KMS-11 (cell line): ENCODE data around the gene MTRR.

Experiments used
- H2AFZ ChIP-seq: fragments of 200-600 bp; sonication (generic); 2 replicates; pipeline ENCODE4 v1.6.1; 2016; ENCODE audit warnings: antibody characterized with exemption, mixed run types, low read depth
- H3K27ac ChIP-seq: fragments of 200-600 bp; sonication (generic); 2 replicates; pipeline ENCODE4 v1.6.1; 2016; ENCODE audit warnings: mild to moderate bottlenecking, mixed run types
- H3K27me3 ChIP-seq: fragments of 200-600 bp; sonication (generic); 2 replicates; pipeline ENCODE4 v1.6.1; 2017; ENCODE audit warnings: mild to moderate bottlenecking, low read depth, mixed run types, moderate library complexity; ENCODE audit not compliant: insufficient read depth
- H3K36me3 ChIP-seq: fragments of 200-600 bp; sonication (generic); 2 replicates; pipeline ENCODE4 v1.6.1; 2017; ENCODE audit warnings: mild to moderate bottlenecking, mixed run types; ENCODE audit not compliant: insufficient read depth
- H3K4me1 ChIP-seq: fragments of 200-600 bp; sonication (generic); 2 replicates; pipeline ENCODE4 v1.6.1; 2016; ENCODE audit warnings: mild to moderate bottlenecking, low read depth, mixed run types; ENCODE audit not compliant: poor library complexity, severe bottlenecking
- H3K4me2 ChIP-seq: fragments of 200-600 bp; sonication (generic); 2 replicates; pipeline ENCODE4 v1.7.0; 2016; ENCODE audit warnings: mild to moderate bottlenecking, mixed run types
- H3K4me3 ChIP-seq: fragments of 200-600 bp; sonication (generic); IDR thresholded peaks from 2 replicates; pipeline ENCODE4 v1.6.1; 2017; ENCODE audit warnings: low read depth, low read length, mixed read lengths; ENCODE audit not compliant: insufficient read depth
- H3K79me2 ChIP-seq: fragments of 200-600 bp; sonication (generic); 2 replicates; pipeline ENCODE4 v1.6.1; 2016; ENCODE audit warnings: low read depth, mixed run types; ENCODE audit not compliant: insufficient read depth
- H3K9ac ChIP-seq: fragments of 200-600 bp; sonication (generic); 2 replicates; pipeline ENCODE4 v1.6.1; 2016; ENCODE audit warnings: mild to moderate bottlenecking, mixed run types
- H4K20me1 ChIP-seq: fragments of 200-600 bp; sonication (generic); 2 replicates; pipeline ENCODE4 v1.6.1; 2016; ENCODE audit warnings: mild to moderate bottlenecking, mixed run types; ENCODE audit not compliant: insufficient read depth
- CTCF ChIP-seq: fragments of 200-600 bp; sonication (generic); conservative IDR thresholded peaks from 2 replicates; pipeline ENCODE4 v1.6.1; 2017; ENCODE audit warnings: low read depth, mild to moderate bottlenecking, antibody characterized with exemption, low read length, moderate library complexity, mixed read lengths

Gene MTRR

GRCh38 chr5:7930011-7930410 lies 61.1 kb downstream of the MTRR start:
- Histone ChIP-seq H3K36me3 (no peaks in the 10 kb centered on the region), H2AFZ (no peak overlapping the region), H3K9ac (no peak overlapping the region), H4K20me1 (no peaks in the 10 kb centered on the region), H3K4me2 (no peak overlapping the region), H3K27me3 (no peaks in the 10 kb centered on the region), H3K79me2 (no peaks in the 10 kb centered on the region), H3K4me1 (no peaks in the 10 kb centered on the region), H3K27ac (no peak overlapping the region), H3K4me3 (no peak overlapping the region)
- no peak for TF ChIP-seq CTCF

- no peak for TF ChIP-seq CTCF
- Histone ChIP-seq H3K4me1 (no peaks in the 10 kb centered on the region), H3K4me3 (no peak overlapping the region), H4K20me1 (no peaks in the 10 kb centered on the region), H3K9ac (no peak overlapping the region), H3K4me2 (no peak overlapping the region), H3K79me2 (no peaks in the 10 kb centered on the region), H3K27me3 (no peaks in the 10 kb centered on the region), H3K36me3 (no peaks in the 10 kb centered on the region), H2AFZ (no peak overlapping the region), H3K27ac (no peak overlapping the region)
These were observed 72.7 kb downstream of the MTRR start for GRCh38 chr5:7941692-7942091.

- Histone ChIP-seq H3K4me2 (no peak overlapping the region), H4K20me1 (no peaks in the 10 kb centered on the region), H3K4me1 (no peaks in the 10 kb centered on the region), H3K27ac (no peak overlapping the region), H3K79me2 (no peaks in the 10 kb centered on the region), H2AFZ (no peak overlapping the region), H3K9ac (no peak overlapping the region), H3K4me3 (no peak overlapping the region), H3K27me3 (no peaks in the 10 kb centered on the region), H3K36me3 (no peaks in the 10 kb centered on the region)
- no peak for TF ChIP-seq CTCF
These were observed 78.4 kb downstream of the MTRR start for GRCh38 chr5:7947301-7947700.
